ENCODE measurements around the gene CASK. TPM values are rescaled to one million over a fixed set of nuclear protein-coding genes. Genes with fewer than 3 reads are reported as not detected.
"Not testable (repeated sequence)": the region's sequence is repeated elsewhere in the genome, so short reads cannot be mapped to it uniquely, and the experiment has no call there.

The CASK gene
- total RNA-seq, 2 donors from 2014 or later = 90.8 to 107 TPM

GRCh38 chrX:41518127-41518840, 405.1 kb downstream of the CASK start:
- no peak for DNase-seq
- intact Hi-C loops (cut with DNase I) = no loop called here
- Histone ChIP-seq H3K4me1 (no peaks in the 10 kb centered on the region), H3K27ac (no peak overlapping the region), H3K36me3 (no peaks in the 10 kb centered on the region), H3K9me3 (no peaks in the 10 kb centered on the region), H3K4me3 (no peak overlapping the region), H3K9ac (ENCODE audit: low read depth in 2 of 2, low read length in 2 of 2) (no peak overlapping the region), H3K27me3 (no peaks in the 10 kb centered on the region)
- TF ChIP-seq CTCF (IDR thresholded peaks at IDR 0.05) = no peak

DNA sequence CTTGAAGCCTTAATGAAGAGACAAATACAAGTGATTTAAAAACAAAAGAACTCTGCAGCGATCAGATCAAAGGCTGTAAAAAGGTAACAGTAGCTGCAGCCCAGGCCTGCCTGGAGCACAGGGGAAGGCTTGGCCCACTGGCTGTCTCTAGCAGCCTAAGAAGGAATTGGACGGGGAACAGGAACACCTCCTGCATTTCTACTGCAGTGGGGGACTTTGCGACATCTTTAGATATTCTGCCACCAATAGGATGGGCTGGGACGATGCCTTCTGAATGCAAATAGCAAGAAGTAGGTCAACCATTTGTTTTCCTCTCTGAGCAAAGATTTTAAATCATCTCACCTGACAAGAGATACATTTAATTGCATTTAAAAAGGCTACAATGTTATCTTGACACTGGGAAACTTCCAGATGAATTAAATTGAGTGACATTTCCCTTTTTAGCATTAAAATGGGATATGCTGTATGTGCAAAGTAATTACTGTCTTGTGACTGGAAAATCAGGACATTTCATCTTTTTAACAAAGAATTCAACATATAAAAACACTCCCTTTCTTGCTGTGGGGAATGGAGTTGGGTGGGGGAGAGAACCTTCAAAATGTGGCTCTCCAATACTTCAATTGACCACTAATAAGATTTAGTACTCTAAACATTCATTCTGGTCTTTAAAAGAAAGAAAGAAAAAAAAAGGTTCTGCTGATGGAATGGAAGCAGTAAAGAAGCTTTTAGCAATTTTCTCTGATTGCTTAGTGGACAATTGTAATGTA, 406.2 kb downstream of the CASK start:
- Histone ChIP-seq H3K9ac (ENCODE audit: low read depth in 2 of 2, low read length in 2 of 2) (no peak overlapping the region), H3K9me3 (no peaks in the 10 kb centered on the region), H3K36me3 (no peaks in the 10 kb centered on the region), H3K27me3 (no peaks in the 10 kb centered on the region), H3K4me1 (no peaks in the 10 kb centered on the region), H3K27ac (no peak overlapping the region), H3K4me3 (no peak overlapping the region)
- TF ChIP-seq CTCF (IDR thresholded peaks at IDR 0.05) = no peak
- intact Hi-C loops (cut with DNase I) = no loop called here
- no peak for DNase-seq

GRCh38 chrX:41516456-41516855, 406.9 kb downstream of the CASK start:
- Histone ChIP-seq H3K9ac (ENCODE audit: low read depth in 2 of 2, low read length in 2 of 2) (no peak overlapping the region), H3K27me3 (no peaks in the 10 kb centered on the region), H3K9me3 (no peaks in the 10 kb centered on the region), H3K27ac (no peak overlapping the region), H3K36me3 (no peaks in the 10 kb centered on the region), H3K4me3 (no peak overlapping the region), H3K4me1 (no peaks in the 10 kb centered on the region)
- no peak for DNase-seq
- intact Hi-C loops (cut with DNase I) = no loop called here
- TF ChIP-seq CTCF (IDR thresholded peaks at IDR 0.05) = no peak

DNA sequence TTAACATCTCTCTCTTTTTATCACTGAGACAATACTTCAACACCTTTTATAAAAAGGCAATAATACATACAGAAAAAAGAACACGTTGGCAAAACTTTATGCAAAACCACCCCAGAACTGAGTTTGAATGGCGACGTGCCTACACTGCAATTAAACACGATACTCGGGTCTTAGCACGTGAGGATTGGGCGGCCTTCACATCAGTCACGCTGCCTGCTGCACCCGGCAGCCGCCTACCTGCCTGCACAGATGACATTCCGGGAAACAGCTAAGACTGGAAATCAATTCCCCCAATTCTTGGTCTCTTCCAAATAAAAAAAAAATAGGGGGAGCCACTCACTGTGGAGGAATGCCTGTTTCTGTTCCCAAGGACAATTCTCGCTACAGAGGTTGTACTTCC, 408.0 kb downstream of the CASK start:
- no peaks in the 10 kb centered on the region for H3K36me3 ChIP-seq
- H3K9ac ChIP-seq (ENCODE audit: low read depth in 2 of 2, low read length in 2 of 2) = no peak overlapping the region
- no peak for TF ChIP-seq CTCF (IDR thresholded peaks at IDR 0.05)

DNA sequence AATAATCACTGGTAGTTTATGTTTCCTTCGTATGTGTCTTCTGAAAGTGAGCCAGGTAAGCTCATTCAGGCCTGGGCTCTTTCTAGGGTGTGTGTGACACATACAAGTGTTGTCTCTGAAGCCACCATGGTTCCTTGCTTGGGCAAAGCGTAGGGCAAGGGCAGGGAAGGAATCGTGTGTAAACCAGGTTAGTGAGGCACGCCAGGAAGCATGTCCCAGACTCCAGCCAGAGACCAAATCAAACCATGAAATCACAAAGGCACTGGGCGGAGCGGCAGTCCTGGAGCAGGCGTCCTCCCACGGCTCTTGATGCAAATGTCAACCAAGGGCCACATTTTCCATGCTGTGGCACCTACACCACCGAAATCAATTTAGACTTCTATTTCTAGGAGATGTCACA, 409.2 kb downstream of the CASK start:
- H3K4me1 ChIP-seq = no peaks in the 10 kb centered on the region
- no peaks in the 10 kb centered on the region for H3K9me3 ChIP-seq
- no peak overlapping the region for H3K9ac ChIP-seq (ENCODE audit: low read depth in 2 of 2, low read length in 2 of 2)
- H3K27ac ChIP-seq = no peak overlapping the region
- DNase-seq = no peak
- H3K27me3 ChIP-seq = no peaks in the 10 kb centered on the region
- no peak overlapping the region for H3K4me3 ChIP-seq
- intact Hi-C loops (cut with DNase I) = no loop called here
- H3K36me3 ChIP-seq = no peaks in the 10 kb centered on the region
- no peak for TF ChIP-seq CTCF (IDR thresholded peaks at IDR 0.05)

More for the DNA sequence above, 408.0 kb downstream of the CASK start:
- Histone ChIP-seq H3K4me3 (no peak overlapping the region), H3K4me1 (no peaks in the 10 kb centered on the region), H3K9me3 (no peaks in the 10 kb centered on the region), H3K27ac (no peak overlapping the region), H3K27me3 (no peaks in the 10 kb centered on the region)
- DNase-seq = no peak
- intact Hi-C loops (cut with DNase I) = no loop called here

DNA sequence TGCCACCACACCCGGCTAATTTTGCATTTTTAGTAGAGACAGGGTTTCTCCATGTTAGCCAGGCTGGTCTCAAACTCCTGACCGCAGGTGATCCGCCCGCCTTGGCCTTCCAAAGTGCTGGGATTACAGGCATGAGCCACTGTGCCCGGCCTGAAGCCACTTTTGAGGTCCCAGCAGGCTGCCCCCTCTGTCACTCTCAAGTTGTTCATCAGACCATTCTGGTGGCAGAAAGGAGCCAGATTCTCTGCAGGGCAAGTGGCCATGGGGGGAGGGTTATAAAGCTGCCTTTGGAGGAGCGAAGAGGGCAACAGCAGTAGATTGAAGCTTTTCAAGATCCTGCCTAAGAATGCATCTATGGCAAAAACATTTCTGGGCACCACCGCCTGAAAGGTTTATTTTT, 410.5 kb downstream of the CASK start:
- H3K36me3 ChIP-seq; H3K4me1 ChIP-seq; H3K9ac ChIP-seq (ENCODE audit: low read depth in 2 of 2, low read length in 2 of 2); DNase-seq; H3K27me3 ChIP-seq; H3K27ac ChIP-seq; H3K9me3 ChIP-seq; H3K4me3 ChIP-seq; intact Hi-C loops (cut with DNase I): not testable (repeated sequence)
